ENCODE measurements around the gene INPP5E.
"Not testable (repeated sequence)": the region's sequence is repeated elsewhere in the genome, so short reads cannot be mapped to it uniquely, and the experiment has no call there.

The INPP5E gene

DNA sequence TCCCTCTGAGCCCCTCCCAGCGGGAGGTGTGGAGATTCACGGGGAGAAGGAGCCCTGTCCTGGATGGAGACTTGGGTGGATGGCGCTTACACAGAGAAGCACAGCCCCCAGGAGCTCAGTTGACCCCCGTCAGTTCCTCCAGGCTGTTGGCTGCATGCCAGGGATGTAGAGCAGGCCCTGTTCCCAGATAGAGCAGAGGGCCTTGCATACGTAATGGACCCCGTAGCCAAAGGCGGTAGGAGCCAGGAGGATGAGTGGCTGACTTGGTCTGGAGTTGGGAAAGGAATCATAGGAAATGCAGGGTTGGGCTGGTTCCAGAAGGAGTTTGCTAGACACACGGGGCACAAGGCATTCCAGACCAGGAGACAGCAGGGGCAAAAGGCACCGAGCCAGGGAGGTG, 26.7 kb downstream of the INPP5E start:
- TF ChIP-seq, protein P1, sequence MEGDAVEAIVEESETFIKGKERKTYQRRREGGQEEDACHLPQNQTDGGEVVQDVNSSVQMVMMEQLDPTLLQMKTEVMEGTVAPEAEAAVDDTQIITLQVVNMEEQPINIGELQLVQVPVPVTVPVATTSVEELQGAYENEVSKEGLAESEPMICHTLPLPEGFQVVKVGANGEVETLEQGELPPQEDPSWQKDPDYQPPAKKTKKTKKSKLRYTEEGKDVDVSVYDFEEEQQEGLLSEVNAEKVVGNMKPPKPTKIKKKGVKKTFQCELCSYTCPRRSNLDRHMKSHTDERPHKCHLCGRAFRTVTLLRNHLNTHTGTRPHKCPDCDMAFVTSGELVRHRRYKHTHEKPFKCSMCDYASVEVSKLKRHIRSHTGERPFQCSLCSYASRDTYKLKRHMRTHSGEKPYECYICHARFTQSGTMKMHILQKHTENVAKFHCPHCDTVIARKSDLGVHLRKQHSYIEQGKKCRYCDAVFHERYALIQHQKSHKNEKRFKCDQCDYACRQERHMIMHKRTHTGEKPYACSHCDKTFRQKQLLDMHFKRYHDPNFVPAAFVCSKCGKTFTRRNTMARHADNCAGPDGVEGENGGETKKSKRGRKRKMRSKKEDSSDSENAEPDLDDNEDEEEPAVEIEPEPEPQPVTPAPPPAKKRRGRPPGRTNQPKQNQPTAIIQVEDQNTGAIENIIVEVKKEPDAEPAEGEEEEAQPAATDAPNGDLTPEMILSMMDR (IDR thresholded peaks at IDR 0.05; ENCODE audit: borderline replicate concordance, control extremely low read depth, extremely low read depth, insufficient read depth, missing control alignments), result no peak
- in situ Hi-C loops (cut with MboI; ENCODE audit: low sequenced_read_pairs, unreplicated experiment), result no loop called here
- DNase-seq (ENCODE audit: low spot score), result no peak

DNA sequence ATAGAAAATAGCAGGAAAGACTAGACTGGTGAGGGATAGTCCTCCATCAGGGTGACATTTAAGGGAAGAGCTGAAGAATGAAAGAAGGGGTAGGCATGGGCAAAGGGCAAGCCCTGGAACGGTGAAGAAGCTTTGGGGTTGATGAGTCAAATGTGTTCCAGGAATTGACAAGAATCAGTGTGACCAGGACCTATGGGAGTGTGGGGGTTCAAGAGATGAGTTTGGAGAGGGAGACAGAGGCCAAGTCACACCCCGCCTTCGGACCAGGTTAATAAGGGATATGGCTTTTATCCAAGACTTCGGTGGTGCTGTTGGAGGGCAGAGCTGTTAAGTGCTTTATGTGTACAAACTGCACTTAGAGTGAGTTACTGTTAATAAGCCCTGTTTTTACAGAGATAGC, 28.3 kb downstream of the INPP5E start:
- TF ChIP-seq, protein P1 (IDR thresholded peaks at IDR 0.05; ENCODE audit: borderline replicate concordance, control extremely low read depth, extremely low read depth, insufficient read depth, missing control alignments), result no peak

DNA sequence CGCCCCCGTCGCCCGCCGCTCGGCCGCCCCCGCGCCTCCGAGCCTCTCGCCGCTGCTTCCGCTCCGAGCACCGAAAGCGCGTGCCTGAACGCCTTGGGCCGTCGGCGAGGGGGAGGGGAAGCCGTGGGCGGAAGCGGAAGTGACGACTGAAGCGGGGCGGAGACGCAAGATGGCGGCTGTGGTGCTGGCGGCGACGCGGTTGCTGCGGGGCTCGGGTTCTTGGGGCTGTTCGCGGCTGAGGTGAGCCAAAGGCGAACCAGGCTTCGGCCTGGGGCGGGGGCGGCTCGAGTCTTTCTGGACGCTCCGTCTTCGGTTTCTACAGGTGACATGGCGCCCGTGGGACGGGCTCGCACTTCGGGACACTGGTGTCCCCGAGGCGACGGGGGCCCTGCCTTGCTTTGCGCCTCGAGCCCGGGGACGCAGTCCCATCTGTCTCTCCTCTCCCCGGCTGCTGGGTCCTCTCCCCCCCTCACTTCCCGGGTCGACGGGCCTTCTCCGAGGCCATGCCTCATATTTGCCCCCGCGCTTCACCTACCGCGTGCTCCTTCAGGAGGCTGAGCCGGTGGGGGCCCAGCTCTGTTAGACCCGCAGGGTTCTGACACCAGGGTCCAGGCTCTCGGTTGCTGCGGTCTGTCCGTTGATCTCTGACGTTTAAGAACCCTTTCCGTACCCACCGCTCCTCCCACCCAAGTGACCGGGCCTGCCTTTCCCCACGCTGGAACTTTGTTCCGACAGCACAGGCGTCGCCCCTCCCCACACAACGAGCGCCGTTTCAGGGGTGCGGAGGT, 29.0 kb downstream of the INPP5E start, which contains the start of the genes ENTR1 and PMPCA:
Gene ENTR1, minus strand, starts transcription at position 115 of the 788 bp plus-strand sequence. CDS start 217 bp downstream, outside the sequence.
Gene PMPCA, plus strand, starts transcription at position 159 of the 788 bp plus-strand sequence. Its CDS starts 11 bp downstream, at position 170.
- in situ Hi-C loops (cut with MboI; ENCODE audit: low sequenced_read_pairs, unreplicated experiment), result no loop called here
- TF ChIP-seq, protein P1 (IDR thresholded peaks at IDR 0.05; ENCODE audit: borderline replicate concordance, control extremely low read depth, extremely low read depth, insufficient read depth, missing control alignments), result no peak
- peak; percentile 99 for DNase-seq (ENCODE audit: low spot score)

More for the DNA sequence above, 28.3 kb downstream of the INPP5E start:
- in situ Hi-C loops (cut with MboI; ENCODE audit: low sequenced_read_pairs, unreplicated experiment), result no loop called here
- DNase-seq (ENCODE audit: low spot score), result no peak

DNA sequence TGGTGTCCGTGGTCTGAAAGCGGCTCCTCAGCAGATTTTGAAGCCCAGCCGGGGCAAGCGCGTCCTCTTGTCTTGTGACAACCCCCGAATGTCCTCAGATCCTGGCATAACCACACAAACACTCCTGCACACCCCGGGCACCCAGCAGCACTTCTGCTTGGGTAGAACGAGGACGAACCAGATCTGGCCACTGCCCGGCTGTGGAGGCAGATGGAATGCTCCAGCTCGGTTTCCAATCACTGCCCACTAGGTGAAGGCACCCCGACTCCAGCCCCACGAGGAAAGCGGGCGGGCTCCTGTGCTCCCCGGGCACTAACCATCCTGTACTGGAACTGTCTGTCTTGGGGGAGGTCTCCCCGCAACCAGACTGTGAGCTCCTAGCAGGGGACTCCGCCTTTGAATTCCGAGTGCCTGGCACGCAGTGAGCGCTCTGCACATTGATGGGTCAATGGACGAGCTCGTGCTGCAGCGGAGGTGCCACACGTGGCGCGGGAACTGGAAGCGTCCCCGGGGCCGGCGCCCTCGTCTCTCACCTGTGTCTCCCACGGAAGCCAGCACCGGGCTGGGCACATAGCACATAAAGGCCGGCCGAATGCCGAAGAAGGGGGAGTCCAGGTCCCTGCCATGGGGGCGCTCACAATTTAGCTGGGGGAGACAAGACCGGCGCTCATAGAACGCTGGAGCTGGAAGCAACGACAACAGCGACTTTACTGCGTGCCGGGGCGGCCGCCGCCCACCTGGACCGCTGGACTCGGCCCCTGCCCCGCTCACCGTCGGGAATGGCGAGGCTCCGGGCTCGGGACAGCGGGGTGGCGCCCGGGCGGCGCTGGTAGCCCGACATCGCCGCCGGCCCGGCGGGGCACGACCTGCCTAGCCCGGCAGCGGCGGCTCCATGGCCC, 29.8 kb downstream of the INPP5E start:
- in situ Hi-C loops (cut with MboI; ENCODE audit: low sequenced_read_pairs, unreplicated experiment), result no loop called here
- peak; percentile 69 for DNase-seq (ENCODE audit: low spot score)
- TF ChIP-seq, protein P1 (IDR thresholded peaks at IDR 0.05; ENCODE audit: borderline replicate concordance, control extremely low read depth, extremely low read depth, insufficient read depth, missing control alignments), result no peak

DNA sequence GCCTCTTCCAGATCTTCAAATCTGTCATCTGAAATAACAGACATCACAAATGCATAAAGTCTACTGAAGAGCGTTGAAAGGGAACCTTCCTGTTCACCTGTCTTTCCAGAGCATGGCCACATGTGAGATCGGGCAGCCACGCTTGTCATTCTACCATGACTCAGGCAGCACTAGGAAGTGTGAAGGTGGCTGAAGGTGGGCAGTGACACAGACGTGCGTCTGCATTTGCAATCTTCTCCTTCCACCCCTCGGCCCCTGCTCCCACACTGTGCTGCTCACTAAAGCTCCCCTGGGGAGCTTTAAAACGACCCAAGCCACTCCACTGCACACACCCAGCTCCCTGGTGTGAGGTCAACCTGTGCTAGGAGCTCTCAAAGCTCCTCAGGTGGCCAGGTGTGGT, 31.7 kb downstream of the INPP5E start:
- no peak for DNase-seq (ENCODE audit: low spot score)
- in situ Hi-C loops (cut with MboI; ENCODE audit: low sequenced_read_pairs, unreplicated experiment), result no loop called here

DNA sequence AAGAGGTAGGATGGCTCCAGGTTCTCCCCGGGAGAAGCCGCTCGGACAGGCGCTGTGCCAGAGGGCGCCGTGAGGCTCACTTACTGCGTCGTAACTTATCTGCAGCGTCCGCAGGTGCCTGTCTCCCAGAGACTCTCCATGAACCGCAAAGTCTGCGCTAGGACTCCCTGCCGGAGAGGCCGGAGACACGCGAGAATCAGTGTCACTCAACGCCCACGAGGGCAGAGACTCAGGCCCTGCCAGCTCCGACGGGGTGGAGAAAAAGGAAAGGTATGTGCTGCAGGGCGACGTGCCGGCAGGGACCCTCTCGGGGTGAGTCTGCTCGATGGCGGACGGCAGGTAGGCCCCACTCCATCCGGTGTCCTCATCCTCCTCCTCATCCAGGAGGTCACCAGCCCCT, 32.6 kb downstream of the INPP5E start:
- in situ Hi-C loops (cut with MboI; ENCODE audit: low sequenced_read_pairs, unreplicated experiment), result not testable (repeated sequence)

More for the DNA sequence above, 31.7 kb downstream of the INPP5E start:
- TF ChIP-seq, protein P1 (IDR thresholded peaks at IDR 0.05; ENCODE audit: borderline replicate concordance, control extremely low read depth, extremely low read depth, insufficient read depth, missing control alignments), result no peak

DNA sequence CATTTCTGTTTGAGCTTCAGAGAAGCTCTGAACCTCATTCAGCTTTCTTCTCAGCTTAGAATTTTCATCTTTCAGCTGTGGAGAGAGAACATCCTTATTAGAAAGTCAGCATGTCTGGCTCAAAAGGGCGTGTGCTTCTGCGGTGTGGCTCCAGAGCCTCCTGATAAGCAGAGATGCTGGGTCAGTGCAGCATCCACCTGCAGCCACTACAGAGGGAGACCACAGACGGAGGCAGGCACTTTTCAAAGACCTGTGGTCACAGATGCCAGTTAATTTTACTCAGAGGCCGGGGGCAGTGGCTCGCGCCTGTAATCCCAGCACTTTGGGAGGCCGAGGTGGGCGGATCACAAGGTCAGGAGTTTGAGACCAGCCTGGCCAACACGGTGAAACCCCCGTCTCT, 33.7 kb downstream of the INPP5E start:
- DNase-seq (ENCODE audit: low spot score); in situ Hi-C loops (cut with MboI; ENCODE audit: low sequenced_read_pairs, unreplicated experiment): not testable (repeated sequence)

More for the DNA sequence above, 32.6 kb downstream of the INPP5E start:
- not testable (repeated sequence) for DNase-seq (ENCODE audit: low spot score)
